Measurements from ENCODE around the gene RPTOR.

GRCh38 chr17:80855948-80856862, 311.6 kb downstream of the RPTOR start:
- no peak for TF ChIP-seq EZH2 (IDR thresholded peaks at IDR 0.05; ENCODE audit: insufficient read depth, poor library complexity, severe bottlenecking)
- no peak for TF ChIP-seq EZH2phosphoT487 (IDR thresholded peaks at IDR 0.05; ENCODE audit: insufficient read depth, low read depth)
